ENCODE data around the gene ZBTB45. TPM values are rescaled to one million over a fixed set of nuclear protein-coding genes. Genes with fewer than 3 reads are reported as not detected.

The ZBTB45 gene
- total RNA-seq, 1 donor: 4.7 TPM

- no peak for DNase-seq (ENCODE audit: low read depth)
- TF ChIP-seq CTCF (IDR thresholded peaks at IDR 0.05; ENCODE audit: insufficient read depth, low read depth, low read length): no peak
Observed at GRCh38 chr19:58553799-58554493, 34.3 kb upstream of the ZBTB45 start.

GRCh38 chr19:58552655-58553054 lies 33.0 kb upstream of the ZBTB45 start:
- DNase-seq (ENCODE audit: low read depth): no peak
- H3K4me3 ChIP-seq (ENCODE audit: low read depth, low read length): no peak overlapping the region
- TF ChIP-seq CTCF (IDR thresholded peaks at IDR 0.05; ENCODE audit: insufficient read depth, low read depth, low read length): no peak

More at GRCh38 chr19:58553799-58554493, 34.3 kb upstream of the ZBTB45 start:
- peak overlapping the region; percentile 88 for H3K4me3 ChIP-seq (ENCODE audit: low read depth, low read length)

GRCh38 chr19:58551577-58552471 lies 32.2 kb upstream of the ZBTB45 start:
- TF ChIP-seq CTCF (IDR thresholded peaks at IDR 0.05; ENCODE audit: insufficient read depth, low read depth, low read length): no peak
- DNase-seq (ENCODE audit: low read depth): no peak
- no peak overlapping the region for H3K4me3 ChIP-seq (ENCODE audit: low read depth, low read length)

GRCh38 chr19:58551123-58551497 lies 31.5 kb upstream of the ZBTB45 start:
- TF ChIP-seq CTCF (IDR thresholded peaks at IDR 0.05; ENCODE audit: insufficient read depth, low read depth, low read length): no peak
- H3K4me3 ChIP-seq (ENCODE audit: low read depth, low read length): no peak overlapping the region
- no peak for DNase-seq (ENCODE audit: low read depth)

- H3K4me3 ChIP-seq (ENCODE audit: low read depth, low read length): no peak overlapping the region
- DNase-seq (ENCODE audit: low read depth): no peak
- no peak for TF ChIP-seq CTCF (IDR thresholded peaks at IDR 0.05; ENCODE audit: insufficient read depth, low read depth, low read length)
Observed at GRCh38 chr19:58550362-58551122, 30.9 kb upstream of the ZBTB45 start.

- no peak for DNase-seq (ENCODE audit: low read depth)
- H3K4me3 ChIP-seq (ENCODE audit: low read depth, low read length): no peak overlapping the region
- TF ChIP-seq CTCF (IDR thresholded peaks at IDR 0.05; ENCODE audit: insufficient read depth, low read depth, low read length): no peak
Observed at GRCh38 chr19:58549664-58550361, 30.2 kb upstream of the ZBTB45 start.
